Caco-2 (cell line): Measurements from ENCODE around the gene CCT6B. TPM values are rescaled to one million over a fixed set of nuclear protein-coding genes. Genes with fewer than 3 reads are reported as not detected.

Experiments
- BruUV-seq: library from RNA; stranded (reverse); fragments of 400-500 nt; replicated peaks from 2 replicates; lab custom pipeline; 2021; lab: Mats Ljungman, UMichigan
- CTCF ChIA-PET: fragments of 300-600 bp; sonication (Branson Sonifier 250); formaldehyde crosslinking; loops from one replicate; lab custom pipeline; 2022; ENCODE audit warnings: antibody characterized with exemption; lab: Charles Lee
- POLR2A ChIA-PET: fragments of 300-600 bp; sonication (Branson Sonifier 250); formaldehyde crosslinking; loops from one replicate; lab custom pipeline; 2022; ENCODE audit warnings: antibody characterized with exemption; lab: Charles Lee
- DNase-seq, 2 experiments: peaks; one replicate each; pipeline versions ENCODE4 v3.0.0 to v3.0.0-alpha.2; 2020 to 2022
- H3K27me3 ChIP-seq: replicated peaks from 2 replicates; pipeline ENCODE4 v1.6.0; 2011; ENCODE audit warnings: low read length; ENCODE audit not compliant: control insufficient read depth, insufficient read depth
- H3K36me3 ChIP-seq: 2 replicates; pipeline ENCODE4 v1.5.1; 2011; ENCODE audit warnings: low read length; ENCODE audit not compliant: control insufficient read depth, insufficient read depth
- H3K4me1 ChIP-seq: fragments of 250-450 bp; sonication (Bioruptor Pico); 2 replicates; pipeline ENCODE4 v1.5.1; 2020; ENCODE audit warnings: mild to moderate bottlenecking
- H3K4me3 ChIP-seq: 2 replicates; pipeline ENCODE4 v1.5.1; 2011; ENCODE audit warnings: low read depth, mild to moderate bottlenecking, control low read depth, low read length
- H3K9me3 ChIP-seq: fragments of 250-450 bp; sonication (Bioruptor Pico); 2 replicates; pipeline ENCODE4 v1.5.1; 2020; ENCODE audit warnings: mild to moderate bottlenecking, moderate library complexity
- H3K27ac Mint-ChIP-seq: one replicate; pipeline ENCODE4 v1.8.0; 2022; ENCODE audit warnings: mixed read lengths; ENCODE audit not compliant: unreplicated experiment
- H3K27me3 Mint-ChIP-seq: one replicate; pipeline ENCODE4 v1.8.0; 2022; ENCODE audit warnings: mixed read lengths; ENCODE audit not compliant: insufficient read depth, unreplicated experiment
- H3K36me3 Mint-ChIP-seq: one replicate; pipeline ENCODE4 v1.8.0; 2022; ENCODE audit warnings: mild to moderate bottlenecking, mixed read lengths; ENCODE audit not compliant: insufficient read depth, unreplicated experiment
- H3K4me1 Mint-ChIP-seq: one replicate; pipeline ENCODE4 v1.8.0; 2022; ENCODE audit warnings: low read depth, mixed read lengths; ENCODE audit not compliant: unreplicated experiment
- H3K4me3 Mint-ChIP-seq: one replicate; pipeline ENCODE4 v1.8.0; 2022; ENCODE audit warnings: mild to moderate bottlenecking, moderate library complexity, mixed read lengths; ENCODE audit not compliant: unreplicated experiment
- H3K9me3 Mint-ChIP-seq: one replicate; pipeline ENCODE4 v1.8.0; 2022; ENCODE audit warnings: mixed read lengths; ENCODE audit not compliant: unreplicated experiment
- CTCF ChIP-seq, 2 experiments: fragments of 200-600 bp in 1 of 2; IDR thresholded peaks; 1 replicate in 1 of 2; 2 replicates in 1 of 2; pipeline versions ENCODE4 v1.5.1 to v1.8.0; 2011 to 2022; ENCODE audit warnings: antibody characterized with exemption in 1 of 2, control low read depth in 1 of 2, inconsistent platforms in 1 of 2, low read depth in 1 of 2, low read length in 1 of 2, mild to moderate bottlenecking in 1 of 2, moderate library complexity in 1 of 2; ENCODE audit not compliant: insufficient read depth in 1 of 2, severe bottlenecking in 1 of 2, unreplicated experiment in 1 of 2
- intact Hi-C: fragments of 100-400 bp; cut with micrococcal nuclease; formaldehyde crosslinking; loops from one replicate; pipeline ENCODE4 v1.10.0; 2022; ENCODE audit not compliant: unreplicated experiment
- total RNA-seq: library from RNA; stranded (reverse); gene quantifications from 2 replicates; pipeline ENCODE4 v1.2.3, GENCODE V29; 2022

The CCT6B gene
- total RNA-seq, 1 experiment from 2014 or later: 1.8 TPM

GRCh38 chr17:34988644-34989043 lies 27.4 kb upstream of the CCT6B start:
- intact Hi-C loops: no loop called here
- Histone ChIP-seq H3K4me1 (no peaks in the 10 kb centered on the region), H3K27me3 (no peaks in the 10 kb centered on the region), H3K4me3 (no peak overlapping the region), H3K9me3 (no peaks in the 10 kb centered on the region), H3K36me3 (peaks cover 2% of the 10 kb centered on the region)
- Mint-ChIP-seq H3K9me3 (no peaks in the 10 kb centered on the region), H3K27ac (no peak overlapping the region), H3K27me3 (no peaks in the 10 kb centered on the region), H3K36me3 (peaks cover 22% of the 10 kb centered on the region), H3K4me1 (peaks cover 7% of the 10 kb centered on the region), H3K4me3 (no peak overlapping the region)
- no peak for TF ChIP-seq CTCF (IDR thresholded peaks at IDR 0.05; ENCODE audit: insufficient read depth in 1 of 2, low read depth in 1 of 2, low read length in 1 of 2, severe bottlenecking in 1 of 2, unreplicated experiment in 1 of 2)
- no peak for DNase-seq
- no TSS peak for BruUV-seq
- CTCF ChIA-PET: no interaction called here
- POLR2A ChIA-PET: no interaction called here

GRCh38 chr17:34987232-34987631 lies 26.0 kb upstream of the CCT6B start:
- peaks cover 31% of the 10 kb centered on the region for H3K36me3 Mint-ChIP-seq
- no peaks in the 10 kb centered on the region for H3K27me3 ChIP-seq
- no peaks in the 10 kb centered on the region for H3K4me1 ChIP-seq
- H3K4me3 ChIP-seq: no peak overlapping the region
- CTCF ChIA-PET: no interaction called here
- no peak for DNase-seq
- H3K4me3 Mint-ChIP-seq: no peak overlapping the region
- no peaks in the 10 kb centered on the region for H3K36me3 ChIP-seq
- H3K4me1 Mint-ChIP-seq: peaks cover 7% of the 10 kb centered on the region
- intact Hi-C loops: no loop called here
- no peaks in the 10 kb centered on the region for H3K27me3 Mint-ChIP-seq
- no peaks in the 10 kb centered on the region for H3K9me3 Mint-ChIP-seq
- POLR2A ChIA-PET: no interaction called here
- no peaks in the 10 kb centered on the region for H3K9me3 ChIP-seq
- BruUV-seq: no TSS peak
- no peak for TF ChIP-seq CTCF (IDR thresholded peaks at IDR 0.05; ENCODE audit: insufficient read depth in 1 of 2, low read depth in 1 of 2, low read length in 1 of 2, severe bottlenecking in 1 of 2, unreplicated experiment in 1 of 2)
- no peak overlapping the region for H3K27ac Mint-ChIP-seq

- no peak for TF ChIP-seq CTCF (IDR thresholded peaks at IDR 0.05; ENCODE audit: insufficient read depth in 1 of 2, low read depth in 1 of 2, low read length in 1 of 2, severe bottlenecking in 1 of 2, unreplicated experiment in 1 of 2)
- ChIA-PET POLR2A (interaction anchor here (1.4 to 2.1 kb wide), 2 partner anchors 9 to 20 kb away, joined by 5 to 11 read pairs; partner anchors contain the start of genes CCT6B and ZNF830), CTCF (interaction anchor here (0.7 to 2.3 kb wide), 3 partner anchors 120 to 159 kb away, joined by 3 to 8 read pairs (median 3); partner anchors contain the start of gene RAD51D)
- no peaks in the 10 kb centered on the region for H3K36me3 ChIP-seq
- peak overlapping the region; percentile 85 for H3K4me3 Mint-ChIP-seq
- no peak for DNase-seq
- H3K4me3 ChIP-seq: peak overlapping the region; percentile 75
- BruUV-seq: TSS peak; percentile 55
- intact Hi-C loops: loop anchor here (2.0 to 5.0 kb wide), 2 partner anchors 136 to 561 kb away; partner anchors contain the start of gene RAD51D
- H3K4me1 ChIP-seq: 0 out of 2 replicates have a peak, but pooled peaks cover 10% of the 10 kb centered on the region
- H3K36me3 Mint-ChIP-seq: peaks cover 25% of the 10 kb centered on the region
- H3K27me3 ChIP-seq: no peaks in the 10 kb centered on the region
- H3K9me3 Mint-ChIP-seq: no peaks in the 10 kb centered on the region
- H3K9me3 ChIP-seq: no peaks in the 10 kb centered on the region
- no peaks in the 10 kb centered on the region for H3K27me3 Mint-ChIP-seq
- H3K4me1 Mint-ChIP-seq: peaks cover 10% of the 10 kb centered on the region
- H3K27ac Mint-ChIP-seq: peak overlapping the region; percentile 93
These were observed 20.4 kb upstream of the CCT6B start for GRCh38 chr17:34981538-34982241.
